Ammon's horn (tissue), 1 donor: ENCODE measurements around the gene PARD6G.
"Not testable (repeated sequence)": the region's sequence is repeated elsewhere in the genome, so short reads cannot be mapped to it uniquely, and the experiment has no call there.

Source experiments
- DNase-seq: peaks from one replicate; pipeline ENCODE4 v3.0.0-alpha.2; 2016; ENCODE audit warnings: low spot score

PARD6G gene

DNA sequence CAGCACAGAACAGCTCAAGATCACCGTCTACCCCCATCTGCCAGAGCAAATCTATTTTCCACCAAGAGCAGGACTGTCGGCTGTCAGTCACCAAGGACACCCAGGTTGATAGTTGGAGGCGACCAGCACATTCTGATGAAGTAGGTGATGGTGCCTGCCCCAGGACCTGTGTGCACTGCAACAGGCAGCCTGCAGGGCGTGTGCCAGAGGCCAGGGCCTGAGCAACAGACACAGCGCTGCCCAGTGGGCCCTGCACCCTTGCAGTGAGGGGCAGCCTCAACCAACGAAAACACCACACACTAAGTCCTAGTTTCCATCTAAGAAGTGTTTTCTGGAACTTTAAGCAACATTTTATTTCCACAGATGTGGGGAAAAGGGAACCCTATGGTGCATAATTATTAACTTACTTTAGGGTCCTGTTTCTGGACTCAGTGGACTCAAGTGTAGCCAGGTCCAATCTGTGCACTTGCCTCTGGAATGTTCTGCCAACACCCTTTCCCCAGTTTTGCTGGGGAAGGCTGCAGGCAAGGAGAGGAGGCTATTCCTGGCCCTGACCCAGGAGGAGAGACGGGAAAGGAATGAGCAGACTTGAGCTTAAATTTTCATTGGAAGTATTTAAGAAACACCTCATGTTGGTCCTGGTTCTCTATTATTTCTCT is 76.8 kb downstream of the PARD6G start:
- DNase-seq = no peak

- DNase-seq = no peak
These were observed 77.7 kb downstream of the PARD6G start for GRCh38 chr18:80169607-80170006.

DNA sequence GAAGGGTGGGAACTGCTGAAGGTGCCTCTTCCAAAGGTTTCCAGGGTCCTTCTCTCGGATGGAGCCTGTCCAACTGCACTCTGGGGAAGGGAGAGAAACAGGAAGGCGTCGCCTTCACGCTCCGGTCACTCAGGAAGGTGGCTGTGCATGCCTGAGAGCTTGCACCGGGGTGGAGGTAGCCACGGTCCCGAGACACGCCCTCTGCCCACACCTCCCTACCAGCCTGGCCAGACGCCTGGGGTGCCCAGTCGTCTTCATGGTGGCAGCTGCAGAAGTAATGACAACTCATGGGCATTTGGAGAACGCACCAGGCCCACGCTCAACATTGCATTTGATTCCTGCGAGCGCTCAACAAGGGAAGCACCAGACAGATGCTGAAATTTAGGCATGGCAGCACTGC is 78.3 kb downstream of the PARD6G start:
- no peak for DNase-seq

GRCh38 chr18:80168346-80168745 is 79.0 kb downstream of the PARD6G start:
- no peak for DNase-seq

GRCh38 chr18:80167931-80168330 is 79.4 kb downstream of the PARD6G start:
- DNase-seq = no peak

- DNase-seq = no peak
These were observed 80.0 kb downstream of the PARD6G start for GRCh38 chr18:80167331-80167730.

DNA sequence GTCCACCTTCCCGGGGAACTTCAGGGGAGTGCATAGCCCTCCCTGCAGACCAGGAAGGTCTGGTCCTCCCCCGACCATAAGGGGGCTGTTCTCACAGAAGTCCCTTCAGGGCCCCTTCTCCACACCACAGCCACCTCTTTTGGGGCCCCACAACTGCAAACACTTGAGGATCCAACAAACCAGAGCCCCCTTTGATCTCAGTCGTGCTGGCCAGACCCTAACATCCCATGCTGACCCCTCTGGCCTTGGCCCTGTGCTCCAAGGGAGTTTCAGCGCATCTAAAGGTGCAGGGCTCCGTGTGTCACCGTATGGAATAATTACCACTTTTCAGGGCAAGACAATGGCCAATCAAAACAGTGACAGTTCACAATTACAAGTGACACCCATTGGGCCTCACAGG is 80.6 kb downstream of the PARD6G start:
- DNase-seq = no peak

DNA sequence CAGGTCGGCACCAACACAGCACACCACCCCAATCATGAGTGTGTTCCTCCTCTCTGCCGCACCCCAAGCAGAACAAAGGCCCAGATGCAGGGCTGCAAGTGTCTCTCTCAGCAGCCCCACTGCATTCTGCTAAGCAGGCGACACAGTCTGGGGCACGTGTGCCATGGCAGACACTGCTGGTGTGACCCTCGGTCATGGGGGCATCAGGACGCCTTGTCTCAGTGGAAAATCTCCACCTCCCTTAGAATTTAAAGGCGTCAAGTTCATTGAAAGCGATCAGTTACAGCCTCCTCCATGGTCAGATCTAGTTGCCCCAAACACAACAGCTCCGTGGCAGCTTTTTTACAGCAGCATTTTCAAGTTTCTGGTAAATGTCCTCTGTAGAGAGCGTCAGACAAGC is 81.1 kb downstream of the PARD6G start:
- DNase-seq = no peak

GRCh38 chr18:80164727-80165355 is 82.5 kb downstream of the PARD6G start:
- DNase-seq = not testable (repeated sequence)

DNA sequence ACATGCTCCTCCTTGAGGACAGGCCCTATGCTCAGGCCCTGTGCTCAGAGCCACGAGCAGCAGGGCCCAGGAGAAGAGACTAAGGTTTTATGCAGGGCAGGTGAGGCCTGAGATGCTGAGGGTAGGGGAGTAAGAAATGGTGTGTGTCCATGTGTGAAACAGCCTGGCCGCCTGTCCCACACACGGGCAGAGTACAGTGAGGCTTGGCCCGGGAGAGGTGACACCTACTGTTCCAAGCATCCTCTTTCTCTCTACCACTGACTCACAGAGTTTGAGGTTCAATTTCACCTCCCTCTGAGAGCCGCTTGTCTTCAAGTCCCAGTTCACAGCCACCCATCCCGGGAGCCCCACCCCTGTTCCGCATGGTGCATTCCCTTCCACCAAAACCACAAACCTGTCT is 84.1 kb downstream of the PARD6G start:
- DNase-seq = no peak

DNA sequence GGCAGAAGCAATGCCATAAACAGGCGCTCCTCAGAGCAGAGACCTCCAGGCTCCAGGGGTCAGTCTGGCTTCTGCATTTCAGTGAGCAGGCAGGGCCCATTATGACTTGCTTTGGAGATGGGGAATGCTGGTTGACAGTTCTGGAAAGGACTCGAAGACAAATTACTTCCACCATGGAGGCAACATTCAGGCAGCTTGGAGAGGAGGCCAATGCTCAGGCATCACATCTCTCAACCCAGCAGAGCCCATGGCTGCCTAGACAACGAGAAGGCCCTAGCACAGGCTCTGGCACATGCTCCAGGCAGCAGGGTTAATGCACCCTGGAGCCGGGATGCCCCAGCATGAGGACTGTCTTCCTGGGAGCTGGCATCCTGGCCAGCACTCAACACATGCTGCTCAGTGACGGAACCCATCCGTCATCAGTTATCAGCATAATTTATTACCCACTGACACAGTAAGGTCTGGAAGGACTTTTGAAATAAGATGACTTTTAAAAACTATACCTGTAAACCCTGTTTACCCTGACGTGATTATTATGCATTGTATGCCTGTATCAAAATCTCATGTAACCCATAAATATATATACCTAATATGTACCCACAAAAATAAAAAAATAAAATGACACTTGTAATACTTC is 85.4 kb downstream of the PARD6G start:
- no peak for DNase-seq

DNA sequence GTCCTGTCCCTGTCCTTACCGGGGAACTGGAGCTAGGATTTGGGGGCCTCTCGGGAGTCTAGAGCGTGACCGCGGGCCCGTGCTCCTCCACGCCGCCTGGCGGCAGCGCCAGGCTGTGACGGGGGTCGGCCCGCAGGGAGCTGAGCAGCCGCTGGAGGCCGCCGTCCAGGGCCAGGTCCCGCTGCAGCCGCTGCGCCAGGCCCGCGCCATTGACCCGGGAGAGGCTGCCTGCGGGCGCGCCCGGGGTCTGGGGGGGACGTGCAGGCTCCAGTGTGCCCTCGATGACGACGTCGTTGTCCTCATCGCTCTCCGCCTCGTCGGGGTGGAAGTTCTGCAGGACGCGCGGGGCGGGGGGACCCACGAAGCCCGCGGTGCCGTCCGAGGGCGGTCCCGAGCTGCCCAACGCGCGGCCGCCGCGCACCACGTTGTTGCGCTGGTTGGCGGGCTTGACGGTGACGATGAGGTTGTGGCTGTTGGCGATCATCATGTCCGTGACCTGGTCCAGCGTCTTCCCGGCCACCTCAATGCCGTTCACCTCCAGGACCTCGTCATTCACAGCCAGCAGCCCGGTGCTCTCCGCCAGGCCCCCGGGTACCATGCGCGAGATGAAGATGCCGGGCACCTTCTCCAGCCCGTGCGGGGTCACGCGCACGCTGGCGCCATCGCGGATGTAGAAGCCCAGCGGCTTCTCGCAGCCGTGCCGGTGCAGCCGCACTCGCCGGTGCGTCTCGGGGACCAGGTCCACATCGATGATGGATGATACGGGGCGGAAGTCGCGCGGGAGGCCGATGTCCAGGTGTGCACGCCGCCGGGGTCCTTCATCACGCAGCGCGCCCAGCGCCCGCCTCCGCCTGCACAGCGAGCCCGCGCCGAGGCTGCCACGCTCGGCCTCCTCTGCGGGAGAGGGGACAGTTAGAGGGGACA is 87.3 kb downstream of the PARD6G start:
- DNase-seq = no peak

DNA sequence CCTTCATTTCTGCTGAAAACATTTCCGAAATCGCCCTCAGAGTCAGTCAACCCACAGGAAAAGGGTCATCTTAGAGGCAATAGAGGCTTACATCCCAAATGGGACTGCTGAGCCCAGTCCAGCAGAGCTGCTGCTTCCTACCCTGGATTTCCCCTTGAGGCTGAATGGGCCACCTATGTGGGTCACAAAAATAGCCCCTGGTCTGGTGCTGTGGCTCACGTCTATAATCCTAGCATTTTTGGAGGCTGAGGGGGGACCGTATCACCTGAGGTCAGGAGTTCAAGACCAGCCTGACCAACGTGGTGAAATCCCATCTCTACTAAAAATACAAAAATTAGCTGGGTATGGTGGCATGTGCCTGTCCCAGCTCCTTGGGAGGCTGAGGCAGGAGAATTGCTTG is 88.9 kb downstream of the PARD6G start:
- DNase-seq = no peak

DNA sequence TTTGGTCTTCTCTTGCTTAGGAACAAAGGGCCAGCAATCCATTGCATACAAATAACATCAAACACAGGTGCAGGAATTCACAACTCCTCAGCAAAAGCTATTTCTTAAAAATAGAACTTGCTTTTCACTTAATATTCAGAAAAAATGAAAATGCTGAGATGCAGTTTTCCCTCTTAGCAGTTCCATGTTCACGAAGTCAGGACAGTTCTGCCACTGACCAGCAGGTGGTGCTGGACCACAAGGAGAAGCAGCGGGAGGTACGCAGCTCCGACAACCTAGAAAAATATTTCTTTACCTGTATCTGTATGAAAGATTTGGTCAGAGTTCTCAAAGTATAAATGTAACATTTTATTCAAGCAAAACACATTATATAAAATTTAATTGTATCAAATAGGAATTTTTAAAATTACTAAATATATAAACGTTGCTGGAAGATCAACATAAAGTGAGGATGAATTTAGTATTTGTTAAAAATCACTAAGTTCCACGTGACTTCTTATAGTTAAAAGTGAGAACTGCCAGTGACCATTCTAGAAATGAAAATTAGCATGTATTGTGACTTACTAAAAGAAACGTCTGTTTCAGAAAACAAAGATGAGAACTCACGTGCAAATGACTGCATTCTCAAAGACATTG is 89.5 kb downstream of the PARD6G start:
- DNase-seq = peak; percentile 93

DNA sequence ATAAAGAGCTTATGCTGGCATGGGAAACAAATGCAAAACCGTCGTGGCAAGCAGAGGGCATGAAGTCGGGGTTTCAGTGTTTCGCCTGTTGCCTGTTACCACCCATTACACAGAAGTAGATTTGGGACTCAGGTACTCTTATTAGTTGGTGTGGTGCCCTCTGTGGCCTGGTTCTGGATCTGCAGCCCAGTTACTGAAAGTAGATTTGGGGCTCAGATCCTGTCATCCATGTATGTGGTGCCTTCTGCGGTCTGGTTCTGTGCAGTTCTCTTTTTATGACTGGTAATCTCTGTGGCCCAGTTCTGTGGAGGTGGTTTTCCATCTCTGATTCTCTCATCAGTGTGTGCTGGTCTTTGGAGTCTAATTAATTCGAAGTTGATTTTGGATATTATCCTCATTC is 93.0 kb downstream of the PARD6G start:
- no peak for DNase-seq

GRCh38 chr18:80149667-80150066 is 97.6 kb downstream of the PARD6G start:
- no peak for DNase-seq

DNA sequence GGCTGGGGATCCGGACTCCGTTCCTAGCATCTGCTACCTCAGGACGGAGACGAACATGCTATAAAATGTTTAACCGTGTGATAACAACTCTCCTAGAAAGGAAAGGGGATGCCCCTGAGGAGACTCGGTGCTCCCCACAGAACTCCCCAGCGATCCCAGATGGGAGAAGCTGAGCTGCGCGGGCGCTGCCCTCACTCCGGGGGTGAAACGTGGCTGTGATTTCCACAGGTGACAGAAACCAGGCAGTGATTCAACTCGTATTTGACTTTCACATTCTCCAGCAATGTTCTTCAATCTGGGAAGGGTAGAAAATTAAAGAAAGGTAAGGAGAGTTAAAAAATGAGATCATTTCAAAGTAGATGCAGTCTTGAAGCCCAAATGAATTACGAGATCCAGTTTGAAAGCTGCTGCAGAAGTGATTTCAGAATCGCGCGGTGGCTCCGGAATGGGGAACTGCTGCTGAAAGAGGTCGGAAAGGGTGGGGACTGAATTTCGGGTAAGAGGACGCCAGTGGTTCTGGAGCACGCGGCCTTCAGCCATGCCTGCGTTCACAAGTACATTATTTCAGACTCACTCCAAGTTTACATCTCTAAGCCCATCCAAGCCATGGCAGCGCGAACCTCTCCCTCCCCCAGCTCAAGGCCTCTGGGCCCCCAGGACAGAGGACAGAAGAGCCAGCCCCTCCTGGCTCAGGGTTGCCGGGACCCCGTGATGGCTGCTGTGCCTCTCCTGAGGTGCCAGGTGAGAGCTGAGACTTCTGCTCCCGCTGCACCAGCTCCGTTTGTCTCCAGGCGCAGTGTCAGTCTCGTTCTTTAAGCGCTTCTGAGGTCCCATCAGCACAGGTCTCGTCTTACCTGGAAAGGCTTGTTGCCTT is 98.8 kb downstream of the PARD6G start:
- no peak for DNase-seq

DNA sequence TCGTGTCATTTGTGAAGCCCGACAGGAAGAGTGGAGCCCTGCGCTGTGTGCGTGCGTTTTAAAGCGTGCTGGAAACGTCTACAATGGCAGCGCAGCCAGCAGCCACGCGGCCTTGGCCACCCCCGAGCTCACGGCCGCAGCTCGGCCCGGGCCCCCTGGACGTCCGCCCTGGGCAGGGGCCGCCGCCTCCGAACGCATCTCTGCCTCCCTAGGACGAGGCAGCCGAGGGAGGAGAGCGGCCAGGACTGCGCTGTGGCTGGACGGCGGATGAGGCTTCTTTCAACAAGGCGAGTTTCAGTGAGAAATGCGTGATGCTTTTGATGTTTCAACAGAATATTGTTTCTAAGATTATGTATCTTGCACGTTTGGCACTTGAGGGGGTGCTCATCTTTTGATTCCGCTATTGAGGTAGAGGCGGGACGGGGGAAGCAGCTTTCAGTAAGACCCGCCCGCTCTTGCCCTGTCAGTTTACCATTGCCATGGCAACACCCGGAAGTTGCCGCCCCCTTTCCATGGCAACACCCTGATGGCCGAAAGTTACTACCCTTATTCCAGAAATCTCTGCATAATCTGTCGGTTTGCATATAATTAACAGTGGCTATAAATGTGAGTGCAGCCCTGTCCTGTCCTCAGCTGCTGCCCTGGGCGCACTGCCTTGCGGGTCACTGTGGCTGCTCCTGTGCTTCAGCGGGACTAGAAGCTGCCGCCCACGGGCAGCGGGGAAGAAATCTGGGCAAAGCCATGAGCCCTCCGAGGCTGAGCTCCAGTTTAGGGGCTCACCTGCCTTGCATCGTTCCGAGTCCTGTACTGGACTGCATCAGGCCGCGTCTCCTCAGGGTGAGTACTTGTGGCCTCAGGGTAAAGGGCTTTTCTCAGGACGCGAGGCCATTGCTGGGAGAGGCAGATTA is 99.6 kb downstream of the PARD6G start:
- peak; percentile 94 for DNase-seq

GRCh38 chr18:80147037-80147417 is 100.3 kb downstream of the PARD6G start:
- DNase-seq = no peak

GRCh38 chr18:80145196-80145804 is 102.0 kb downstream of the PARD6G start:
- DNase-seq = no peak
